GM18867 (cell line): ENCODE data around the gene CCSER1.

Experiments
- ATAC-seq: cut with Tn5 transposase; IDR thresholded peaks from one replicate; pipeline ENCODE4 v1.9.1; 2021; ENCODE audit warnings: mild to moderate bottlenecking, moderate library complexity; ENCODE audit not compliant: unreplicated experiment

Gene CCSER1

GRCh38 chr4:90127223-90127705, at the start of gene CCSER1:
TSS of gene CCSER1 (plus strand) at chr4:90127394.
- peak; percentile 70 for ATAC-seq

DNA sequence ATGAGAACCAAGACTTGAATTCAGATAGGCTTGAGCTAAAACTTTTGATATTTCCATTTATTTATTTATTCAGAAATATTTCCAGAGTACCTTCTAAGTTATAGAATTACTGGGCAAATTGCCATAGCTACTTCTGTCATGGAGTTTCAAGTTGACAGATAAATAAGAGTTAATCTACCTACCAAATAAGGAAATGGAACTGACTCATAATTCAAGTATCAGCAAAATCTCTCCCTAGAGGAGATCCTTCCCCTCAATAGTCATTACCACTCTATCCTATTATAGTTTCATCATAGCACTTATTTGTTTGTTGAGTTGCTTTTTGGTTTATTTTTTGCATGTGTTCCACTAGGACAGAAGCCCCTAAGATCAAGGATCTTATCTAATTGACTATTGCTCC, 48.8 kb upstream of the CCSER1 start:
- ATAC-seq, result peak; percentile 57

GRCh38 chr4:90080116-90080515, 47.1 kb upstream of the CCSER1 start:
- ATAC-seq, result no peak

- no peak for ATAC-seq
These were observed 45.6 kb upstream of the CCSER1 start for GRCh38 chr4:90081432-90082144.

- no peak for ATAC-seq
These were observed 44.7 kb upstream of the CCSER1 start for GRCh38 chr4:90082449-90082848.

DNA sequence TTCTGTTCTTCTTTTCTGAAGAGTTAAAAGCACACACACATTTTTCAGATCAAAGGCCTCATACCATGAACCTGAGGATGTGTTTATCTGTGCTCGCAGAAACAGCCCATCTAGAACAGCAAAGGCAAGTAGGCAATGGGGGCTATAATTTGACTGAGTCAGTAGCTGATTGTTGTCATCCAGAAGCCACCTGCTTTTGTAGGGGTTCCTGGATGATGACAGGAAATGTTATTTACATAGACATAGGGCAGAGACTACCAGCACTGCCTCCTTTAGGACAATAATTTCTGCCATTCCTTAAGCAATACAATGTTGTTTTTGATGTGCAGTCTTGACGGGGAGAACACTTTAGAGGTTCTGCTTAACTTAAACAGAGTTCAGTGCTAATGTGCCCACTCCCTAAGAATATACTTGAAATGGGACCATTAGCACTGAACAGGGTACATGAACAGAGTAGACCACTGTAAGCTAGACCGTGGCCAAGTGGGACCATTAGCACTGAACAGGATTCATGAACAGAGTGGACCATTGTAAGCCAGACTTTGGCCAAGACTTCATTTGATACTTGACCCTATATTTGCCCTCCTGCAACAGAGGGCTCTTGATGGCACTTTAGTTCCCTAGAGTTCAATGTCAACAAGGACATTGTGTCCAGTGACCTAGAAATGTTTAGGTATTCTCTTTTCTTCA, 42.8 kb upstream of the CCSER1 start:
- no peak for ATAC-seq

GRCh38 chr4:90084967-90085295, 42.3 kb upstream of the CCSER1 start:
- ATAC-seq, result no peak

- no peak for ATAC-seq
These were observed 33.7 kb upstream of the CCSER1 start for GRCh38 chr4:90093526-90093925.

DNA sequence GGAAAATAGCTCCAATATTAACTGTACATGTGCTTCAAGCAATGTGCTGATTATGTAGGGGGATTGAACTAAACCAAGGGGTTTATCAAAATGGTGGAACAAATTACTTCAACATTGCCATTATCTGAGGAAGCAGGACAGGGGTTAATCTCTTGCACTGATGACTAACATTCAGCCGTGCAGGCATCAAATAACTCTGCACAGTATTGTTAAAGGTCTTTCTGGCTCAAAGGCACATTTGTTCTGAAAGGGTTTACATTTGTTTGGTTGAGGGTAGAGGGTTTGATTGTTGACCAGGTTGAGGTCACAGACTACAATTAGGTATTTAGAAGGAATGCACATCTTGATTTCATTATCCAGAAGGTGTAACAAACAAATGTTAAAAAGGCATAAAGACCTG, 32.2 kb upstream of the CCSER1 start:
- ATAC-seq, result no peak

- ATAC-seq, result peak; percentile 64
These were observed 27.4 kb upstream of the CCSER1 start for GRCh38 chr4:90099812-90100211.

GRCh38 chr4:90103991-90104390, 23.2 kb upstream of the CCSER1 start:
- no peak for ATAC-seq

GRCh38 chr4:90105274-90105673, 21.9 kb upstream of the CCSER1 start:
- ATAC-seq, result no peak

- no peak for ATAC-seq
These were observed 14.5 kb upstream of the CCSER1 start for GRCh38 chr4:90112715-90113114.

GRCh38 chr4:90113881-90114457, 13.2 kb upstream of the CCSER1 start:
- ATAC-seq, result no peak

DNA sequence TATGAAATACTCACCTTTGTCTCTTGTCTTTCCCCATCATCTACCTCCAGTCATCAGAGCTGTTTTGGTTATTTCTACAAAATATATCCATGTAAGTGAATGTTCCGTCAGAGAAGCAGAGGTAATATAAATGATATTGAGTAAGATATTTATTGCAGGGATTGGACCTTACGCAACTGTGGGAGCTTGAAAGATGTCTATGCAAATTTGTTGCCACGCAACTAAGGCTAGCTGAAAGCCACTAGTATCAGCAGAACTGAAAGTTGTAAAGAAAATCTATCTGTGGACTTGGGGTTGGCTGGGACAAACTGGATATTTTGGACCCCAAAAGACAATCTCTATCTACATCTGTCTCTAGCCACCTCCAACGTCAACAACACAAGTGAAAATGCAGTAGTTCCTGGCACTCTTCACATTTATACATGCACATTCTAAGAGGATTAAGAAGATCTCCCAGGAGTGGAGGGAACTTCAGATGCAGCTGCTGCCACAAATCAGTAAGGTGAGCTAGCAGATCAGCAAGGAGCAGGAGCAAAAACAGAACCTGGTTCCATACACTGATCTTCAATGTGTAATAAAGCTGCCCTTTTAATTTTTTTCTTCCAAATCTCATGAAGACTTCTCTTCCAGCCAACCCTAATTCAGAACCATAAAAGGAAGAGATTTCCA, 8.5 kb upstream of the CCSER1 start:
- peak; percentile 91 for ATAC-seq

DNA sequence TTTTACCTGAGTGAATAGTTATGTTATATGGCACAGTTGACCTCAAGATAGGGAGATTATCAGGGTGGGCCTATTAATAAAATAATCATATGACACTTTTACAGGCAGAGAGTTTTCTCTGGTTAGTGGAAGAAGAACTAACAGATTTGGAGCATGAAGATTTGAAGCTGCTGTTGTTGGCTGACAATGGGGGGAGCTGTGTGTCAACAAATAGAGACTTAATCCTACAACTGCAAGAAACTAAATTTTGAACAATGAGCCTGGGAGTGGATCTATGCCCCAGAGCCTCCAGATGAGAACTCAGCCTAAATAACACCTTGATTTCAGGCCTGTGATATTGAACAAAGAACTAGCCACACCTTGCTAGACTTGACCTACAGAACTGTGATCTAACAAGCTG, 7.2 kb upstream of the CCSER1 start:
- ATAC-seq, result no peak

DNA sequence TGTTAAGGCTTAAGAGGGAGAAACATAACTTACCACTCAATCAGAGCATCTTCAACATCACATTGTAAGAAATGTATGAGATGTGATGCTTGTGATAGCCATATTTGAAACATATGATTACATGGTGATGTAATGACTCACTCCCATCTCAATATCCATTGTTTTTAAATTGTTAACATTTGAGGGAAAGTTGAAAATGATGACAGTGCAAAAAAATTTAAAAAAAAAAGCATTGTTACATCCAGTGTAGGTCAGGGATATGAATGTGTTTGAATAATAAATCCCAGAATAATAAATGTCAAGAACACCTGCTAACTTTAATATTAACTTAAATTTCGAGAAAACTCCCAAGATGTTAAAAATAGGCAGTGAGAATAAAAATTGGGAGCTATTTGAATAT, 6.4 kb upstream of the CCSER1 start:
- ATAC-seq, result no peak

DNA sequence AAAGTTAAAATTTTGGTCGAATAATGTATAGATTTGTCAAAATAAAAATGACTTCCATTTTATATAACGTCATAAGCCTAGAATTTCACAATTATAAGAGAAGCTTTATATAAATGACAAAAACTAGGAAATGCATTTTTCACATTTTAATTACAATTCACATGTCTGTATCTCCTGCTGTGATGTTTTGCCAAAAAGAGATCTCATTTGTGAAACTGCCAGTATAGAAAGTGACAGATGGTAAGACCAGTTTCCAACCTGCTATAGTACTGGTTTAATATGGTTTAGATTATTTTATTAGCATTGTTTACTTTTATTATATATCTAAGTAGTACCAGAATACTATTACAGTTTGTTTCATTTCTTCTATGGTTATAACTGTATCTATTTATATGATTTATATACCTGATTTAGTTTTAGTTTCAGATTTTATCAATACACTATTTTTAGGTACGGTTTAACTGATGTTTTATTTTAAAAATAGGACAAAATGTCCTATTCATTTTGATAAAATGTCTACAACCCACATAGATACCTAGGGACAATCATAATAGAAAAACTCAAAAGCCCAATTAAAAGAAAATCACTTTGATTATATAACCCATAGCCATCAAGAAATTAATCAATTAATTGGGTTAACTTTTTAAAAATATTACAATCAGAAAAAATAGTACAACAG, 5.4 kb upstream of the CCSER1 start:
- ATAC-seq, result peak; percentile 33

DNA sequence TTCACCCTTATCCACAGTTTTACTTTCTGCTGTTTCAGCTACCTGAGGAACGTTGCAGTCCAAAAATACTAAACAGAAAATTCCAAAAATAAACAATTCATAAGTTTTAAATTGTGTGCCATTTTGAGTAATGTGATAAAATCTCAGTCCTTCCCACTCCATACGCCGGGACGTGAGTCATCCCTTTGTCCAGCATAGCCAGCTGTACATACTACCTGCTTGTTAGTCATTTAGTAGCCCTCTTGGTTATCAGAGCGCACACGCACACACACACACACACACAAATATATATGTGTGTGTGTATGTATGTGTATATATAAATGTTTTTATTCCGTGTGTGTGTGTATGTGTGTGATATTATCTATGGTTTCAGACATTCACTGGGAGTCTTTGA, 4.8 kb upstream of the CCSER1 start:
- no peak for ATAC-seq

GRCh38 chr4:90124276-90124675, 2.9 kb upstream of the CCSER1 start:
- no peak for ATAC-seq

- ATAC-seq, result no peak
These were observed 389 bp upstream of the CCSER1 start for GRCh38 chr4:90126805-90127204.
